Upper lobe of left lung (tissue), 4 donors: ENCODE results near the gene SLC26A2.

Experiments used
- CTCF ChIP-seq, 6 experiments: fragments of 450-650 bp in 4 of 6; fragments of 200-600 bp in 2 of 6; sonication (generic) in 2 of 6; IDR thresholded peaks; one replicate each; pipeline ENCODE4 v1.5.1; 2016 to 2019; ENCODE audit warnings: antibody characterized with exemption in 6 of 6
- EP300 ChIP-seq, 4 donors: sonication (generic); formaldehyde crosslinking; IDR thresholded peaks; one replicate each; pipeline ENCODE4 v1.5.1; 2017; ENCODE audit warnings: antibody characterized with exemption in 4 of 4, control low read depth in 2 of 4
- POLR2A ChIP-seq, 4 donors: fragments of 450-650 bp; IDR thresholded peaks; one replicate each; pipeline ENCODE4 v1.5.1; 2016 to 2017; ENCODE audit warnings: antibody characterized with exemption in 4 of 4, mild to moderate bottlenecking in 2 of 4
- POLR2AphosphoS5 ChIP-seq, 2 donors: sonication (generic); formaldehyde crosslinking; IDR thresholded peaks; one replicate each; pipeline ENCODE4 v1.5.1; 2017; ENCODE audit warnings: antibody characterized with exemption in 2 of 2

DNA sequence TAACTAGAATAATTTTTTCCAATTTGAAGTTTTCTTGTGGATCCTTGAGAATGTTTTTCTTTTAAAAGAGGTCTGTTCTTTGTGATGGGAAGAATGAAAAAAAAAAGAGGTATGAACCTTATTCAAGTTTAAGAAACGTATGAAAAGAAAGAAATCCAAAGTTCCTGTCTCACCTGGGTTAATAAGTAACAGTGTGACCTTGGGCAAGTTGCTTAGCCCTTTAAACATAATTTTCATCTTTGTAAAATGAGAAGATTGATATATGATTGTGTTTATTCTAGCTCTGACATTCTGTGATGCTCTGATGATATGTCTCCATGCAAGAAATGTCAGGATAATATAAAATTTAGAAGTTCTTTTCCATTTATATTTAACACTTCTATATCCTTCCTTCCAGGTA, 19.3 kb downstream of the SLC26A2 start:
- TF ChIP-seq CTCF (IDR thresholded peaks at IDR 0.05) (no peak), EP300 (IDR thresholded peaks at IDR 0.05) (no peak), POLR2A (IDR thresholded peaks at IDR 0.05) (no peak), POLR2AphosphoS5 (IDR thresholded peaks at IDR 0.05) (no peak)
